Measurements from ENCODE around the gene ABHD12.
"Not testable (repeated sequence)": the region's sequence is repeated elsewhere in the genome, so short reads cannot be mapped to it uniquely, and the experiment has no call there.

DNA sequence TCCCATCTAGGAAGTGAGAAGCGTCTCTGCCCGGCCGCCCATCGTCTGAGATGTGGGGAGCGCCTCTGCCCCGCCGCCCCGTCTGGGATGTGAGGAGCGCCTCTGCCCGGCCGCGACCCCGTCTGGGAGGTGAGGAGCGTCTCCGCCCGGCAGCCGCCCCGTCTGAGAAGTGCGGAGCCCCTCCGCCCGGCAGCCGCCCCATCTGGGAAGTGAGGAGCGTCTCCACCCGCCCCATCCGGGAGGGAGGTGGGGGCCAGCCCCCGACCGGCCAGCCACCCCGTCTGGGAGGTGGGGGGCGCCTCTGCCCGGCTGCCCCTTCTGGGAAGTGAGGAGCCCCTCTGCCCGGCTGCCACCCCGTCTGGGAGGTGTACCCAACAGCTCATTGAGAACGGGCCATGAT, 77.9 kb downstream of the ABHD12 start:
- not testable (repeated sequence) for TF ChIP-seq POLR2A, CTCF (IDR thresholded peaks at IDR 0.05)

Measured in heart left ventricle (tissue), 13 donors.